Uterus (tissue), 2 donors: ENCODE measurements around the gene NINL.

ENCODE experiments used
- POLR2A ChIP-seq, 2 donors: fragments of 450-650 bp; IDR thresholded peaks; one replicate each; pipeline ENCODE4 v1.6.1; 2016; ENCODE audit warnings: antibody characterized with exemption in 2 of 2, mild to moderate bottlenecking in 1 of 2, moderate library complexity in 1 of 2
- TF ChIP-seq, protein P1 (sequence below), 4 experiments: fragments of 200-600 bp in 2 of 4; fragments of 450-650 bp in 2 of 4; sonication (generic) in 2 of 4; IDR thresholded peaks; one replicate each; pipeline ENCODE4 v1.5.1; 2016 to 2019; ENCODE audit warnings: antibody characterized with exemption in 4 of 4, mild to moderate bottlenecking in 2 of 4, moderate library complexity in 1 of 4

DNA sequence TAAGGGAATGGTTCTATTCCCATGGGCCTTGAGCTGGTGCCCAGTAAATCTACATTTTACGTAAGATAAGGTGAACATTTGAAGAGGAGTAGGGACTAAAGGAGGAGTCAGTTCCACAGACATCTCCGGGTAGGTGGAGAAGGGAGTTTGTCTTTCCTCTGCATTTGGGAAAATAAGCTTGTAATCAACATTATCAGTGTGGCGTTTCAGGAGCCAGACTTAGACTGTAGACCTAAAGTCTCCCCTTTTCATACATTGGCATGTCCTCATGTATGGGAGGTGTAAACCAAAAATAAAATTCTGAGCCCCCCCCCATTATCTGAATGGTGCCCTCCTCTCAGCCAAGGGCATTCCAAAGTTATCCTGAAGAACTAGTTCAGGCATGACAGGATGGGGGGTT lies 40.2 kb downstream of the NINL start:
- TF ChIP-seq, protein P1, sequence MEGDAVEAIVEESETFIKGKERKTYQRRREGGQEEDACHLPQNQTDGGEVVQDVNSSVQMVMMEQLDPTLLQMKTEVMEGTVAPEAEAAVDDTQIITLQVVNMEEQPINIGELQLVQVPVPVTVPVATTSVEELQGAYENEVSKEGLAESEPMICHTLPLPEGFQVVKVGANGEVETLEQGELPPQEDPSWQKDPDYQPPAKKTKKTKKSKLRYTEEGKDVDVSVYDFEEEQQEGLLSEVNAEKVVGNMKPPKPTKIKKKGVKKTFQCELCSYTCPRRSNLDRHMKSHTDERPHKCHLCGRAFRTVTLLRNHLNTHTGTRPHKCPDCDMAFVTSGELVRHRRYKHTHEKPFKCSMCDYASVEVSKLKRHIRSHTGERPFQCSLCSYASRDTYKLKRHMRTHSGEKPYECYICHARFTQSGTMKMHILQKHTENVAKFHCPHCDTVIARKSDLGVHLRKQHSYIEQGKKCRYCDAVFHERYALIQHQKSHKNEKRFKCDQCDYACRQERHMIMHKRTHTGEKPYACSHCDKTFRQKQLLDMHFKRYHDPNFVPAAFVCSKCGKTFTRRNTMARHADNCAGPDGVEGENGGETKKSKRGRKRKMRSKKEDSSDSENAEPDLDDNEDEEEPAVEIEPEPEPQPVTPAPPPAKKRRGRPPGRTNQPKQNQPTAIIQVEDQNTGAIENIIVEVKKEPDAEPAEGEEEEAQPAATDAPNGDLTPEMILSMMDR (IDR thresholded peaks at IDR 0.05) = no peak
- TF ChIP-seq POLR2A (IDR thresholded peaks at IDR 0.05) = no peak
